AG08396 (cell line): Measurements from ENCODE around the gene KY.

Experiments used
- DNase-seq: peaks from one replicate; pipeline ENCODE4 v3.0.0; 2012; ENCODE audit warnings: low spot score, mixed read lengths

The KY gene, protein sequence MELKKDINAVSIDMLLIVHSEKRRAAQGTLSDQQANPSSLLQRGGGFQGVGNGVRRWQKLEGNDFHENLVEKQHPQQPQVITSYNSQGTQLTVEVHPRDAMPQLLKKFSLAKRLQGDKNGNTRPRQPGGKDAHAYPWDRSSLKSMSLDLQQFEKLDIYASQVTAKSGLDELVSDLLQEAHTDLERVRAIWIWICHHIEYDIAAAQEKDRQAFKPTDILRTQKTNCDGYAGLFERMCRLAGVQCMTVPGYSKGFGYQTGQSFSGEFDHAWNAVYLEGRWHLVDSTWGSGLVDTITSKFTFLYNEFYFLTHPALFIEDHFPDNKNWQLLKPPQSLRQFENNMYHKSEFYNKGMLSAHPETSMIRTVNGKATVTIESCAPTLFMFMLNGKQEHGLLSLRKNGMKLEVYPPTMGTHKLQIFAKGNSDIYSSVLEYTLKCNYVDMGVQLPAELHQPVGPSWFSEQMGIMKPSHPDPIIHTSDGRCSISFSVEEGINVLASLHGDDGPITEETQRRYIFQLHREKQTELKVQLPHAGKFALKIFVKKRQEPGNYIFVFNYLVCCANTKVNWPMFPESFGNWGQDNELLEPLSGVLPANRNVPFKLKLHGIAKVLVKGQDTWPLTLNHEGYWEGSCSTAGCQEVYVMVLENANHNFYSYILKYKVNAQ

DNA sequence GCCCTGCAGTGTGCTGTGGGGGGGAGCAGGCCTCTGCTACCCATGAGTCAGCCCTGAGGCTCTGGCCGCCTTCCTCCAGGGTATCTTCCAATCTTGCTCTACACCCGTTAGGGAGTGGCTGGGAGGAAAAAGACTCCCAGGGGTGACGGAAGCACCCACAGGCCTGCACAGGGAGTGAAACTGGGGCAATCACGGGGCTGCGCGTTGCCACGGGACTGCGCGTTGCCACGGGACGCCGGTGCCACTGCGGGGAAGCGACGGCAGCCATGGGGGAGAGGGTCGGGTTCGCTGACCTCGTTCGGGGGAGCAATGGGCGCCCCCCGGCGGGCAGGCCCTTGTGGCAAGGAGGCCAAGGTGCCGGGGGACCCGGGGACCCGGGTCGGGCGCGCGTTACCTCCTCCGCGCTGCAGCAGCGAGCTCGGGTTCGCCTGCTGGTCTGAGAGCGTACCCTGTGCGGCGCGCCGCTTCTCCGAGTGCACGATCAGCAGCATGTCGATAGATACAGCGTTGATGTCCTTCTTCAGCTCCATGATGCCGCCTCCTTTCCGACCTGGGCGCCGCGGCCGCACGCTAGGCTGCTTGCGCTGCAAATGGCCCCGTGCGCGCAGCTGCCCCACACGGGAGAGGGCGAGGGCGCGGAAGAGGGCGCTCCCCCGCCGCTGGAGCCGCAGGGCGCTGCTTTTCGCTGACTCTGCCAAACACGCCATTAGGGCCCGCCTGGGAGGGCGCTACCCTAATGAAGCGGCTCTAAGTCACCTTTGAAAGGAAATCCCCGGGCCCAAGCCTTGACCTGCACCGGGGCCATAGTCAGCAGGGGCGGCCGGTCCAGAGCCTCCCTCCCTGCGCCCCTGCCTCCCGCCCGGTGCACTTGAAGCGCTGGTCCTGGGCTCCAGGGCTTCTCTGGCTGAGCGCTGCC lies at the start of gene KY:
KY (minus strand) TSS at position 592 of the 916 bp plus-strand sequence; CDS start at position 530, 62 bp downstream.
- DNase-seq: peak; percentile 61

DNA sequence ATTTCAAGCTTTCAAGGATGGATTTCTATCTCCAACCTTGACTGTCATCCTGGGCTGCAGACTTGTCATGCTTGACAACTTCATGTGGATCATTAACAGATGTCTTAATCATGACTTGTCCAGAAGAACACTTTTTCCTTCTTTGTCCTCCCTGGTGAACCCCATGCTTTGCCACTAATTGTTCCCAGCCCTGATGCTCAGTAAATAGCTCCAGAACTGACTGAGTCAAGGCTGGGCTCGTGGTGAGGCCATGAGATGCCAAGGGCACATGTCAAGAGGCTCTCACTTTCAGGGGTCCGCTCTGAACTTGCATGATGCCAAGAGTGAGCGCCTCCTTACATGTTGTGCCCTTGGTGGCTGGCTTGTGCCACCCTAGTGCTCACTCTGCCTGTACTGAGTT lies 48.9 kb upstream of the KY start:
- no peak for DNase-seq

DNA sequence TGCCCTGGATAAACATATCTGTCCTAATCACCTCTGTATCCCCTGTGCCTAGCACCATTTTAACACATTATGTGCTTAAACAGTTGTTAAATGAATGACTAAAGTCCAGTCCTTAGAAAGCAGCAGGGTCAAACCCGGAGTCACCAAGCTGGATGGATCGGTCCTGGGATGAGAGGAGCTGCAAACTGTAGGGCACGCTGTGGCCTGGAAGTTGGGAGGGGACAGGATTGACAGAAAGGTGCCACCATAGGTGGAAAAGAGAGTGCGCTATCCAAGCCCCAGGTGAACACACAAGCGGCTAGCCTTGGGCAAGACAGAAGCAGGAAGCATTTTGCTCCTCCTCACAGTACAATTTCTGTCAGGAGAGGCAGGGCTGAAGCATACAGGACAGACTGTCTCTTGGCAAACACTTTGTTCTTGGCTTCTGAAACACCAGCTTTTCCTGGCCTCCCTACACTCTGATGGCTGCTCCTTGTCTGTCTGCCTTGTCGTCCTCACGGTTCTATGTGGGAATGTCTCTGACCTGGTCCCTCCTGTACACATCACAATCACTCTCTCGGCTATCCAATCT lies 48.4 kb upstream of the KY start:
- no peak for DNase-seq

DNA sequence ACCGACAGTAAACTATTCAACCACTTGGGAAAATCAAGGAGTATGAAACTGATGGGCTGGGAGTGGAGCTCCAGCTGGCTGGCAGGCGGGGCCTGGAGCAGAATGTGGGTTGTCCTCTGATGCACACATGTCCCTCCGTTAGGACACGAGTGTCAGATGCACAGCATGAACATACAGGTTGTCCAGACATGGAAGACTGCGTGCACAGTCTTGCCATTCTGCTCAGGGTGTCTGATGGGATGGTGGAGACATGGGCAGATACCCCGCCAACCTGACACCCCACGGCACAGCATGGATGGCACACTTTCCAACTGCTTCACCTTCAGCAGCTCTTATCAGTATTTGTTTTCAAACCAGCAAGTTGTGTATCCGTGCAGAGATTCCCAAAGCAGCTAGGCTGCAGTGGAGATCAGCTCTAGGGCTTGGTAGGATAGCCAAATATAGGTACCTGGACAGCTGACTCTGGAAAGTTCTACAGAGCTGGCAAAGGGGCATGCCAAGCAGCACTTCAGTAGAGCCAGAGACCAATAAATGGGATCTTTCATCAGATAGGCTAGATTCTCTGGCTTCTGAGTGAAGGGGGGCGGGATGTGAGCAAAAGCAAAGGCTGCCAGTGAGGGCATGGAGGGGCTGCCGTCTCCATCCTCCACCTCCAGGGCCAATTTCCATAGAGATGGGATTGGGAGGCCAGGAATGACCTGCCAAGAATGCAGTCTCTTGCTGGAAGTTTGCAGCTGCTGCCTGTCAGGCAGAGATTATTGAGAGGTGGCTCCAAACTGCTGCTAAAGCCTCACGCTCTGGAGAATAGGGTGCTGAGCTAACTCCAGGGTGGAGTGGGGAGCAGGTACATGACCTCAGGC lies 47.2 kb upstream of the KY start:
- no peak for DNase-seq

DNA sequence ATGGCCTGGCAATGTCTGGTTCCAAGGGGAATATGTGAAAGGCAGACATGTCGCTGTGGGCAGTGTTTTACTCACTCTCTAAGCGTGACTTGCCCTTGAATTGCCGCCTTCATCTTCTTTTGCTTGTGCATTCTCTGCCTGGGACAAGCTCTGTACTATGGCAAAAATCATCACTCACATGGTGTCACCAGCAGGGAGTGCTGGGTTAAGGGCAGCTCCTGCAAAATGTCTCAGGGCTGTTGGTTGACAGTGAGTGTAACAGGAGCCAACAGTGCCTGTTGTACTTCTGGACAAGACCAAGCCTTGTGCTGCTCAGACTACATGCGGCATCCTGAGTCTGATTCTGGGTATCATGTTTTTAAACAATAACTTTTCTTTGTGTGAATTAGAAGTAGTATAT lies 45.3 kb upstream of the KY start:
- no peak for DNase-seq

DNA sequence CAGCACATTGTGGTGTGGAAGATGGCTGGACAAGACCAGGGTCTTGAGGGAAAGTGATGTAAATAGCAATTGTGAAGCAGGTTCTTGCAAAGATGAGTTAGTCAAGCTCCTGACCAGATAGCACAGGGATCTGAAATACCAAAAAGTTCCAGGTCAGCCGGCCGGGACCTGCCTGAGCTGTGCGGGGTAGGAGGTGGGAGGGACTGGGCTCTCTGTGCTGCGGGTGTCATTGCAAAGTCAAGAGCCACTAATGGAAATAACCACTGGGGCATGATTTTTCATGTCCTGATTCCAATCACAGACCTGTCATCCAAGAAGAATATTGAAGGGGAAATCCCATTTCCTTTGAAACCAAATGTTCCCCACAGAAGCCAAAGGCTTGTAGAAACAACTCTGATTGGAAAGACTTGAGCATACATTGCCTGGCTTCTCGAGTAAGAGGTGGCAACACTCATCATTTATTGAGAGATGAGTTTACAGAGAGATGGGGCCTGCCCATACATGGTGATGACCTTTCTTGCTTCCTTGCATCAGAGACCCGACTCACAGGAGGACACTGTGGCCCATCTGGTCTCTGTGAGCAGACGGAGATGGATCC lies 44.2 kb upstream of the KY start:
- DNase-seq: no peak

DNA sequence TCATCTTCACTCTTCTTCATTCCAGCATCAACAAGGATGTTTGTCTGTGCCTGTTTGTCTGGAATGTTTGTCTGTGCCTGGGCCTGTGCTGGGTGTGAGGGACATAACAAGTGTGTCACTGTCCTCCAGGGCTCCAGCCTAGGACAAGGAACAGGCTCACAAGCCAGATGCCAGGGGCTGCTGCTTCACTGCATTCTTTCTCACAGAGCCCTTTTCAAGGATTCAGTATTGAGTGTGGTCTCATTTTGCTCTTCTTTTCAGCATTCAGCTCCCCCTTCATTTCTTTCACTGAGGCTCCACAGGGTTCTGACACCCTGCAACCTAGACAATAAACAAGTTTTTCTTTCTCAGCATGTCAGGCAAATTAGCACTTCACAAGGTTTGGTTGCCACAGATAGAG lies 43.6 kb upstream of the KY start:
- DNase-seq: no peak

DNA sequence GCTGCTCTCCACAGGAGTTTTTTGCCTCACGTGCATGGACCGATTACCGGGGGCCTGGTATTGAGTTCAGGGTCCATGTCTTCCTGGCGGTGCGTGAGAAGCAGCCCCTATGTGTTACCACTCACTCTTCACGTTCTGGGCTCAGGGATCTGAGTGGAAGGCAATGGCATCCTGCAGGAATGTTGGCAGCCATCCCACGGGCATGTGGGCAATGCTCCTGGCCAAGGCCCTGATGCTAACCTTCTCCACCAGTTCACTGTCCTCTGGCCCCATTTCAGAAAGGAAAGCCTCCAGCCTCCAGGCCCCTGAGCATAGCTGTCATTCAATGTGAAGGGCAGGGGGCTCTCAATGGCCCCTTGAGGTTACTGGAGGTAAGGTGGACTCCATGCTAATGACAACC lies 43.0 kb upstream of the KY start:
- no peak for DNase-seq

DNA sequence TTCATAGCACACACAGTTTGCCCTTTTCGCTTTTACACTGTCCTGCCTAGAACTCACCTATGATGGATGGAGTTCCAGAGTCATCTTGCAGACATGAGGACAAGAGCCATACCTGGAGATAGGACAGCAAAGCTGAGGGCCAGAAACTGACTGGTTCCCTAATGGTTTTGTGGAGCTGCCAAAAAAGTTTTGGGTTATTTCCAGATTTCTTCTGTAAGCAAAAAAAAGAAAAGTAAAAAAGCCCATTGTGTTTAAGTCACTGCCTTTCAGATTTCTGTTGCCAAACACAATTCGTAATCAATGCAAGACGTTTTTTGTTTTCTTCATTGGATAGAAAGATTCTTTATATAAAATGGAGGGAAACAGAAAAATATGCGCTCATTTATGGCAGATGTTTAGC lies 42.4 kb upstream of the KY start:
- no peak for DNase-seq

DNA sequence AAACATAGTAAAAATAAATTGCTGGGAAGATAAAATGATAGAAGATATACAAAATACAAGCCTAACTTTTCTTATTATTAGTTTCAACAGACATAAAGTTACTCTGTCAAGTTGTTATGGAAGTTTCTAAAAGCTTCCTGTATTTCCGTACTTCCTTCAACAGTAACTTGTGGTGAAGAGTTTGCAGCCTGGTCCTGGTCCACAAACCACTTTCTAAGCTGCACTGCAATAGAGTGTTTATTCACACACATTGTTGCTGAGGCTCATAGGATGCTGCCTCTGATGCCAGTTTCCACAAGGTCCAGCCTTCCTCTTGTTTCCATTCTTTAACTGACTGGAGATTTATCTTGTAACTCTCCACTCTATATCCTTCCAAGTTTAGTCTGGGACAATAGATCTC lies 39.4 kb upstream of the KY start:
- no peak for DNase-seq

DNA sequence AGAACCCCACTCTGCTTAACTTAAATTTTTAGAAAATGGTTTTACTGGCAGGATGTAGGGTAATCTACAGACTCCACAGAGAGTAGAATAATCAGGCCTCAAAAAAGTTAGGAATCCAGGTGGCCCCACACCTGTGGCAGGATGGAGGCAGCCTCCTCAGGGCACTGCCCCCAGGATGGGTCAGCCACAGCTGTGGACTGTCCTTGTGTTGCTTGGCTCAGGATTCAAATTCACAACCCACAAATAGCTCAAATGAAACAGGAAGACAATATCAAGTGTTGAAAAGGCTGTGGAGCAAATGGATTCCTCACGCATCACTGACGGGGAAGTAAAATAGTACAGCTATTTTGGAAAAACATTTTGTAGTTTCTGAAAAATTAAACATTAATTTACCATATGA lies 36.8 kb upstream of the KY start:
- no peak for DNase-seq

DNA sequence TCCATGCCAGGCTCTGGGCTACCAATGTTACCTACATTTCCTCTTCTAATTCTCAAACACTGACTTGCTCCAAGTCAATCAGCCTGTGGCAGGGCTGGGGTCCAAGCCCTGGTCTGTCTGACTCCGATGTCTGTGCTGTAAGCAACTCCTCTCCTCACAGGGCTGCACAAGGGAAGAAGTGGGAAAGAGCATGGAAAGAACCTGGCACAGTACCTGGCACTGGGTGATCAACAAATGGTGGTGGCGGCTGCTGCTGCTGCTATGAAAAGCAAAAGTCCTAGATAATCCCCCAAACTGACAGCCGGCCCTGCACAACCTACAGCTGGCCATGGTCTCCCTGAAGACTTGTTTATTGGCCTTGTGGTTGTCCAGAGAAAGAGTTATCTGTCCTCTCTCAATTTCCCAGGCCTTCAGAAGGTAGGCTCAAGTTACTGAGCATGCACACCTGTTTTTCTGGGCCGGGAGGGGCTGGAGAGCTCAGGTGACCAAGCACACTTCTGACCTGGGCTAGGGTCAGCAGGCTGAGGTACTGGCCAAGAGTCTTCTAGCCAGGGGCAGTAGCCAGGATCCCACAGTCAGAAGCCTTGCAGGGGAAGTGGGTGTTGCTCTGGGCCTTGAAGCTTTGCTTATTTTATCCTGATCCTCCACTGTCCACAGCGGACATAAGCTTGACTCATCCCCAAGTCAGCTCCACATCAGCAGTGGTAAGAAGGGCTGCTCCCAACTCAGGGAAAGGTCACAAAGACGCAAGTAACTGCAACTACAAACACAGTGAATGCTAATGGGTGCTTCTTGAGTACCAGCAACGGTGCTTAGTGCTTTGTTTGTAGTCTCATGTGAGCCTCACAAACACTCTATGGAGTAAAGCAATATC lies 35.3 kb upstream of the KY start:
- peak; percentile 61 for DNase-seq

DNA sequence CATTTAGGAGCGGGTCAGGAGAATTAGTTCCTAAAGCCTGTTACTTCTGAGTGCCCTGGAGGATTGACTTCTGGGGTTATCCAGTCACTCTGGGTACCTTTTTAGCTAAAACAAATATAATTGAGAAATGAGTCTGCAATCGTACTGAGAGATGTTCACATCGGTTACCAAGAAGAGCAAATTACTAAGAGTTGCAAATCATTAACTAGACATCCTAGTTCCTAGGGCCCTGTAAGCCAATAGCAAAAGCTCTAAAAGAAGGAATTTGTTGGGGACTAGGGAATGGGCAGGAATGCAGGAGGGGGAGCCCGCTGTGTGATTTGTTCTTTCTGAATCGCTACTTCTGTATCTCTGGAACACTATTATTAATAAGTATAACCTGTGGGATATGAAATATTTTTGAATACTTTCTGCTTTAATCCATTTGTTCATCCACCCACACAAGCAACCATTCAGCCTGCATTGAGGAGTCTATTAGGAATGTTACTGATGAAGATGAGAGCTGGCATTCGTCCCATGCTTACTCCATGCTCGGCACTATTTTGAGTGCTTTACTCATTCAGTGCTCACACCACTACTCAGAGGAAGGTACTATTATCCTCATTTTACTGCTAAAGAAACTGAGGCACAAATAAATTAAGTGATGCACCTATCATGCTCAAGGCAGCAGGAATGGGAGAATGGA lies 31.5 kb upstream of the KY start:
- no peak for DNase-seq

DNA sequence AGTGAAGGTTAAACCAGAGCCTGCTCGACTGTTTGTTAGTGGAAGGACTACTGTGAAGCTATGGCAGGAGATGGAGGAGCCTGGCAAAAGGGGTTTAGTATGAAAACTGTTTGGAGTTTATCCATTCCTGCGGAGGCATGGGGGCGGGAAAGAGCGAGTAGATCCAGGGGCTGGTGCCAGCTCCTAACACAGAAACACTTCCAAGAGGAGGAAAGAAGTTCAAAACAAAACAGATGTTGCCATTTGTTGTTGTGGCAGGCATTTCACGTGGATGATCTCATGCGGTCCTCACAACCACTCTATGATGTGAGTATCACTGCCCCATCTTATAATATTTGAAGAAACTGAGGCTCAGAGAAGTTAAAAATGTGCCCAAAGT lies 30.7 kb upstream of the KY start:
- DNase-seq: no peak

DNA sequence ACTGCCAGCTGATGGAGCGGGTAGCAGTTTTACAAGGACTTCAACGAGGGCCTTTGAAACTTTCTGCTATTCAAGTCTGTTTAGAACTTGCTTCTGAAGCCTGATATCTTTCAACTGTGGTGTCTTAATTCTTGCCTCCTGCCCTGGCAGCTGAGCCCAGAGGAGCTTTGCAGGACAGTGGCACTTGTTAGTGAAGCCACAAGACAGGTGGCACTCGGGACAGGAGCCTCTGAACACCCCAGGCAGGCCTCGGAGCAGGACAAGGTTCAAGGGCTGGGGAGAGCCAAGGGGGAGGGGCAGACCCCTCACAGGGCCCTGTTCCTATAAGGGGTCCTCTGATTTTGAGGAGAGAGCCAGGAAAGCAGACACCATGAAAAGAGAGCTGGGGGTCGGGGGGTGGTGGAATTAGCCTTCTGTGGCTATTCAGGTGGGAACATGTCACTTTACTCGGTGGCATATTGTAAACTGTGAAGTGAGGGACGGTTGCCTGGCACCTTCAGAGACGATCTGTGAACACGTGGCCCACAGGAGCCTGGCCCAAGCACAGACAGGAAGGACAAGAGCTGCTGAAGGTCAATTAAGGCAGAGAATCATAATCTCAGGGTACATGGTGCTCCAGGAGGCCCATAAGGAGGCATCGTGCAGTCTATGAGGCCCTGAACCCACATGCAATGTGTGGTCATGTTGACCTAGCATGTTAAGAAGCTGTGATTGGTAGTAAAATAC lies 30.1 kb upstream of the KY start:
- no peak for DNase-seq

DNA sequence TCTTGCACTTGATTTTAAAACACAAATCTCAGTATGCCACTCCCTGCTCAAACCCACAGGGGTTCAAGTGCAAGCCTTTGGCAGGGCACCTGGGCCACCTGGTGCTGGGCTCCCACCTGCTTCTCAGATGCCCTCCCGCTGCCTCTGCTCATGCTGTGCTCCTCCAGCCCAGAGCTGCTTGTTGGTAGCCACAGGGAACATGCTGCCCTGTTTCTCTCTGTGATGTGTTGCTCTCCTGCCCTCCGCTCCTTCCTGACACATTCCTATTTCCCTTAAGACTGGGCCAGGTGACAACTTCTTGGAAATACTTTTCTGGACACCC lies 27.1 kb upstream of the KY start:
- DNase-seq: no peak

DNA sequence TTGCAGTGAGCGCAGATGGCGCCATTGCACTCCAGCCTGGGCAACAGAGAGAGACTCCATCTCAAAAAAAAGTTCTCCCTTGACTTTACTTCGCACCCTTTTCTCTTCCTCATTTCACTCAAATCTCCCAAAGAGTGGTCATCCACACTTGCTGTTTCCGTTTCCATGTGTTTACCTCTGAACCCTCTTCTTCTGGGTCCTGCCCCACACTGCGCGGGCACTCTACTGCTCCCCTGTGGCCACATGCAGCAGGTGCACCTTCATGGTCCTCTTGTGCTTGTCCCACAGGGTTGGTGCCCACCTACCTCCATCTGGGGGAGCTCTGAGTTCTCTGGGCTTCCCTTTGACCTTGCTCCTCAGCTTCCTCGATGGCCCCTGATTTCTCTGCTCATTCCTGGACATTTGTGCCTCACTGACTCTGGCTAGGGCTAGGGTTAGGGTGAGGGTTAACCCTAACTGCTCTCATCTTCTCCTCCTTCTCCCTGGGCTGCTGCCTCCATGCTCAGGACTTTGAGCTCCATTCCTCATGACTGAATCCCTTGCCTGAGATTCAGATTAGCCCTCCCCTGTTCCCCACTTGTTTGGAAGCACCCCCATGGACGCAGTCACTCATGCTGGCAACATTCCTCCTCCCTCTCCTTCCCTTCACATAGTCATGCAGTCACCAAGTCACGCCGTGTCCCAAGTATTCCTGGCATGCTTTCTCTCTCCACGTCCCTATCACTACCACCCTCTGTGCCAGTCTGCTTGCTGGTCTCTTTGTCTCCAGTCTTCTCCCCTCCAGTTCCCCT lies 26.6 kb upstream of the KY start:
- DNase-seq: no peak

DNA sequence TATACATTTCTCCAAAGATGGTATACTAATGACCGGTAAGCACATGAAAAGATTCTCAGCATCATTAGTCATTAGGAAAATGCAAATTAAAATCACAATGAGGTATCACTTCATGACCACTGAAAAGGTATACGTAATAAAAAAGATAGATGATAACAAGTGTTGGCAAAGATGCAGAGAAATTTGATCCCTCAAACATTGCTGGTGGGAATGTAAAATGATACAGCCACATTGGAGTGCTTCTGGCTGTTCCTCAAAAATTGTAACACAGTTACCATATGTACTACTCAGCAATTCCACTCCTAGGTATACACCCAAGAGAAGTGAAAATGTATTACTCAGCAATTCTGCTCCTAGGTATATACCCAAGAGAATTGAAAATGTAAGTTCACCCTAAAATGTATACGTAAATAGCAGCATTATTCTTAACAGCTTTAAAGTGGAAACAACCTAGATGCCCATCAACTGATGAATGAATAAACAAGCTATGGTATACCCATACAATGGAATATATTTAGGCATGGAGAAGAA lies 25.0 kb upstream of the KY start:
- no peak for DNase-seq
